Endothelial cell of umbilical vein (primary cell): ENCODE measurements around the gene NUDT2.

ENCODE experiments used
- EZH2 ChIP-seq: IDR thresholded peaks from 2 replicates; pipeline ENCODE4 v1.6.1; 2012; ENCODE audit warnings: borderline replicate concordance, low read depth, mild to moderate bottlenecking, moderate library complexity, low read length, inconsistent platforms; ENCODE audit not compliant: severe bottlenecking
- GATA2 ChIP-seq: IDR thresholded peaks from 2 replicates; pipeline ENCODE4 v1.7.0; 2011; ENCODE audit warnings: low read depth, mild to moderate bottlenecking, moderate library complexity, mixed read lengths, low read length; ENCODE audit not compliant: insufficient read length, insufficient read depth
- MAX ChIP-seq: IDR thresholded peaks from 2 replicates; pipeline ENCODE4 v1.6.1; 2011; ENCODE audit not compliant: insufficient read depth, insufficient read length
- MYC ChIP-seq: IDR thresholded peaks from one replicate; pipeline ENCODE4 v1.6.1; 2011; ENCODE audit warnings: mild to moderate bottlenecking, low read depth, low read length
- POLR2A ChIP-seq: IDR thresholded peaks from 2 replicates; pipeline ENCODE4 v1.6.1; 2012; ENCODE audit warnings: low read depth, mild to moderate bottlenecking, control low read depth, low read length
- POLR2AphosphoS5 ChIP-seq: IDR thresholded peaks from 2 replicates; pipeline ENCODE4 v1.6.1; 2012; ENCODE audit warnings: low read depth, mild to moderate bottlenecking, control low read depth, low read length, moderate library complexity; ENCODE audit not compliant: insufficient read depth
- TF ChIP-seq, protein P1 (sequence below), 2 donors: IDR thresholded peaks; 1 replicate in 1 of 2; 2 replicates in 1 of 2; pipeline ENCODE4 v1.5.1; 2011; ENCODE audit warnings: low read length in 2 of 2, mild to moderate bottlenecking in 2 of 2, moderate library complexity in 2 of 2, control low read depth in 1 of 2, inconsistent platforms in 1 of 2, low read depth in 1 of 2; ENCODE audit not compliant: insufficient read depth in 1 of 2; ENCODE audit errors: extremely low read depth in 1 of 2

DNA sequence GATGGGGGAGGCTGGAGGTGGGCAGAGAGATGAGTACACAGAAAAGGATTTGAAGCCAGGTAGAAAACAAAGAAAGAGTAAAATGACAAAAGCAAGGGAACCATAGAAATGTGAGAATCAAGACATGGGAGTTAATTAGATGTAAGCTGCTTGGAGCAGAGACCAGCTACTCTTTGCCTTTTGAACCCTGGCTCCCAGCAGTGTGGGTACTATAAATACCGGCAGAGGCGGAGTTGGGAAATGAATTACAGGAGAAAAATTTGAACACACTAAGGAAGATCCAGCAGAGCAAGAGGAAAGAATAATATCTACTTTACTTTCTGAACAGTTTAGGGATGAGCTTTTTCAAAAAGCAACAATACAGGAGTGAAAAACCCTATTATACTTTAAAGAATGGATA lies 36.8 kb upstream of the NUDT2 start:
- TF ChIP-seq, protein P1, sequence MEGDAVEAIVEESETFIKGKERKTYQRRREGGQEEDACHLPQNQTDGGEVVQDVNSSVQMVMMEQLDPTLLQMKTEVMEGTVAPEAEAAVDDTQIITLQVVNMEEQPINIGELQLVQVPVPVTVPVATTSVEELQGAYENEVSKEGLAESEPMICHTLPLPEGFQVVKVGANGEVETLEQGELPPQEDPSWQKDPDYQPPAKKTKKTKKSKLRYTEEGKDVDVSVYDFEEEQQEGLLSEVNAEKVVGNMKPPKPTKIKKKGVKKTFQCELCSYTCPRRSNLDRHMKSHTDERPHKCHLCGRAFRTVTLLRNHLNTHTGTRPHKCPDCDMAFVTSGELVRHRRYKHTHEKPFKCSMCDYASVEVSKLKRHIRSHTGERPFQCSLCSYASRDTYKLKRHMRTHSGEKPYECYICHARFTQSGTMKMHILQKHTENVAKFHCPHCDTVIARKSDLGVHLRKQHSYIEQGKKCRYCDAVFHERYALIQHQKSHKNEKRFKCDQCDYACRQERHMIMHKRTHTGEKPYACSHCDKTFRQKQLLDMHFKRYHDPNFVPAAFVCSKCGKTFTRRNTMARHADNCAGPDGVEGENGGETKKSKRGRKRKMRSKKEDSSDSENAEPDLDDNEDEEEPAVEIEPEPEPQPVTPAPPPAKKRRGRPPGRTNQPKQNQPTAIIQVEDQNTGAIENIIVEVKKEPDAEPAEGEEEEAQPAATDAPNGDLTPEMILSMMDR (IDR thresholded peaks at IDR 0.05; ENCODE audit: extremely low read depth in 1 of 2, insufficient read depth in 1 of 2, low read depth in 1 of 2, low read length in 2 of 2), result no peak
- TF ChIP-seq EZH2 (no peak), POLR2AphosphoS5 (no peak), POLR2A (no peak), MAX (no peak), GATA2 (no peak), MYC (no peak)
